ENCODE measurements around the gene SRMS. TPM values are rescaled to one million over a fixed set of nuclear protein-coding genes. Genes with fewer than 3 reads are reported as not detected.

Gene SRMS
- total RNA-seq, 6 donors from 2014 or later, result not detected

GRCh38 chr20:63496596-63497120 is 50.9 kb downstream of the SRMS start:
- 50 to 70% methylated on average over 2 to 15 of the region's 16 CpGs for WGBS, 2 donors
- H3K36me3 ChIP-seq, result no peaks in the 10 kb centered on the region
- H3K9me3 ChIP-seq, result no peaks in the 10 kb centered on the region
- DNase-seq, result peak in 1 of 2 donors; percentile 63
- peak overlapping the region in 3 of 4 donors; percentile 12 to 47 (median 32) for H3K4me3 ChIP-seq
- H3K4me1 ChIP-seq, result peaks cover 21 to 37% (median 23%) of the 10 kb centered on the region in 4 donors
- no peak for TF ChIP-seq POLR2AphosphoS5 (IDR thresholded peaks at IDR 0.05)
- TF ChIP-seq EP300 (IDR thresholded peaks at IDR 0.05), result no peak
- no peak for TF ChIP-seq CTCF (IDR thresholded peaks at IDR 0.05)
- TF ChIP-seq POLR2A (IDR thresholded peaks at IDR 0.05), result no peak
- no peak overlapping the region for H3K27ac ChIP-seq
- peak in 1 of 2 donors; percentile 3 for ATAC-seq (ENCODE audit: low FRiP score in 2 of 2)
- peaks cover 0 to 43% (median 24%) of the 10 kb centered on the region in 4 donors for H3K27me3 ChIP-seq

GRCh38 chr20:63495741-63496595 is 51.6 kb downstream of the SRMS start:
- peak; percentile 67 to 89 for DNase-seq
- peak; percentile 44 to 73 for ATAC-seq (ENCODE audit: low FRiP score in 2 of 2)
- peaks cover 0 to 45% (median 23%) of the 10 kb centered on the region in 4 donors for H3K27me3 ChIP-seq
- no peaks in the 10 kb centered on the region for H3K36me3 ChIP-seq
- H3K4me3 ChIP-seq, result peak overlapping the region in 3 of 4 donors; percentile 12 to 47 (median 32)
- no peak overlapping the region for H3K27ac ChIP-seq
- 0 to 34% methylated on average over 14 to 31 of the region's 48 CpGs for WGBS, 2 donors
- TF ChIP-seq CTCF (IDR thresholded peaks at IDR 0.05) (peak; percentile 90 to 96 (median 90)), POLR2A (IDR thresholded peaks at IDR 0.05) (no peak)
- H3K4me1 ChIP-seq, result peaks cover 21 to 37% (median 23%) of the 10 kb centered on the region in 4 donors
- no peaks in the 10 kb centered on the region for H3K9me3 ChIP-seq

- ATAC-seq (ENCODE audit: low FRiP score in 2 of 2), result no peak
- Histone ChIP-seq H3K36me3 (no peaks in the 10 kb centered on the region), H3K27ac (no peak overlapping the region), H3K4me3 (no peak overlapping the region), H3K9me3 (no peaks in the 10 kb centered on the region), H3K4me1 (peaks cover 21 to 37% (median 23%) of the 10 kb centered on the region in 4 donors), H3K27me3 (peaks cover 0 to 45% (median 27%) of the 10 kb centered on the region in 4 donors)
- TF ChIP-seq POLR2A (IDR thresholded peaks at IDR 0.05) (no peak), CTCF (IDR thresholded peaks at IDR 0.05) (no peak), EP300 (IDR thresholded peaks at IDR 0.05) (no peak), POLR2AphosphoS5 (IDR thresholded peaks at IDR 0.05) (no peak)
- DNase-seq, result no peak
- 73 to 76% methylated on average over 5 of the region's 8 CpGs for WGBS, 2 donors
Observed at GRCh38 chr20:63495167-63495720, 52.3 kb downstream of the SRMS start.

GRCh38 chr20:63494420-63495166 is 53.0 kb downstream of the SRMS start:
- Histone ChIP-seq H3K27ac (no peak overlapping the region), H3K36me3 (no peaks in the 10 kb centered on the region), H3K9me3 (no peaks in the 10 kb centered on the region), H3K4me3 (no peak overlapping the region), H3K27me3 (peaks cover 0 to 39% (median 24%) of the 10 kb centered on the region in 4 donors), H3K4me1 (peaks cover 21 to 34% (median 22%) of the 10 kb centered on the region in 4 donors)
- DNase-seq (peak in 1 of 2 donors; percentile 80), ATAC-seq (ENCODE audit: low FRiP score in 2 of 2) (no peak)
- TF ChIP-seq CTCF (IDR thresholded peaks at IDR 0.05) (no peak), EP300 (IDR thresholded peaks at IDR 0.05) (no peak), POLR2A (IDR thresholded peaks at IDR 0.05) (no peak), POLR2AphosphoS5 (IDR thresholded peaks at IDR 0.05) (no peak)
- 83 to 91% methylated on average over 25 to 51 of the region's 51 CpGs for WGBS, 2 donors
